Measurements from ENCODE around the gene ALB. TPM values are rescaled to one million over a fixed set of nuclear protein-coding genes. Genes with fewer than 3 reads are reported as not detected.
"Not testable (repeated sequence)": the region's sequence is repeated elsewhere in the genome, so short reads cannot be mapped to it uniquely, and the experiment has no call there.

The ALB gene
- 7.6 TPM for total RNA-seq

- no peak for ATAC-seq
Measured at GRCh38 chr4:73404042-73404441, at the start of gene ALB. TSS of gene ALB (plus strand) at chr4:73404287. CDS start at chr4:73404328, 41 bp downstream.

GRCh38 chr4:73357174-73357573 lies 46.9 kb upstream of the ALB start:
- not testable (repeated sequence) for ATAC-seq

GRCh38 chr4:73369506-73370199 lies 34.4 kb upstream of the ALB start:
- not testable (repeated sequence) for ATAC-seq

- ATAC-seq: no peak
Measured at GRCh38 chr4:73375328-73375741, 28.8 kb upstream of the ALB start.

- ATAC-seq: no peak
Measured at GRCh38 chr4:73376251-73376650, 27.8 kb upstream of the ALB start.

- no peak for ATAC-seq
Measured at GRCh38 chr4:73376976-73377375, 27.1 kb upstream of the ALB start.

- no peak for ATAC-seq
Measured at GRCh38 chr4:73378887-73379286, 25.2 kb upstream of the ALB start.

- no peak for ATAC-seq
Measured at GRCh38 chr4:73379946-73380345, 24.1 kb upstream of the ALB start.

- ATAC-seq: no peak
Measured at GRCh38 chr4:73381214-73381613, 22.9 kb upstream of the ALB start.

- no peak for ATAC-seq
Measured at GRCh38 chr4:73383452-73383851, 20.6 kb upstream of the ALB start.

GRCh38 chr4:73387552-73387951 lies 16.5 kb upstream of the ALB start:
- ATAC-seq: no peak

GRCh38 chr4:73388887-73389286 lies 15.2 kb upstream of the ALB start:
- no peak for ATAC-seq

- not testable (repeated sequence) for ATAC-seq
Measured at GRCh38 chr4:73389663-73390062, 14.4 kb upstream of the ALB start.

- no peak for ATAC-seq
Measured at GRCh38 chr4:73391774-73392173, 12.3 kb upstream of the ALB start.

GRCh38 chr4:73392936-73393335 lies 11.2 kb upstream of the ALB start:
- no peak for ATAC-seq

GRCh38 chr4:73396304-73396703 lies 7.8 kb upstream of the ALB start:
- no peak for ATAC-seq

GRCh38 chr4:73396993-73397972 lies 6.8 kb upstream of the ALB start:
- no peak for ATAC-seq

GRCh38 chr4:73401412-73401811 lies 2.7 kb upstream of the ALB start:
- no peak for ATAC-seq

GRCh38 chr4:73404457-73404856 lies 370 bp downstream of the ALB start:
- no peak for ATAC-seq

GRCh38 chr4:73405138-73405537 lies 1.1 kb downstream of the ALB start:
- no peak for ATAC-seq

GRCh38 chr4:73406548-73406875 lies 2.4 kb downstream of the ALB start:
- ATAC-seq: no peak

GRCh38 chr4:73407227-73407673 lies 3.2 kb downstream of the ALB start:
- no peak for ATAC-seq

- ATAC-seq: no peak
Measured at GRCh38 chr4:73408181-73408867, 4.2 kb downstream of the ALB start.
